Trophoblast cell (in vitro differentiated cells and primary cell): ENCODE results near the gene GALNS.
A peak's percentile ranks its signal among the peaks of the same experiment; 100 is the strongest.

Experiments used
- DNase-seq, 2 donors: peaks; one replicate each; pipeline ENCODE4 v3.0.0-alpha.2; 2016
- H2AFZ ChIP-seq: 2 replicates; pipeline ENCODE4 v1.6.1; 2013; ENCODE audit warnings: low read length, moderate library complexity, mild to moderate bottlenecking; ENCODE audit not compliant: insufficient read depth, poor library complexity
- H2AK5ac ChIP-seq: 2 replicates; pipeline ENCODE4 v1.6.1; 2013; ENCODE audit warnings: mild to moderate bottlenecking, low read length
- H2BK120ac ChIP-seq: 2 replicates; pipeline ENCODE4 v1.6.1; 2013; ENCODE audit warnings: low read length, mild to moderate bottlenecking, moderate library complexity; ENCODE audit not compliant: insufficient read depth, poor library complexity
- H2BK12ac ChIP-seq: 2 replicates; pipeline ENCODE4 v1.6.1; 2013; ENCODE audit warnings: mild to moderate bottlenecking, low read length, moderate library complexity
- H2BK5ac ChIP-seq: 2 replicates; pipeline ENCODE4 v1.6.1; 2013; ENCODE audit warnings: low read length, low read depth, moderate library complexity, mild to moderate bottlenecking; ENCODE audit not compliant: poor library complexity
- H3K14ac ChIP-seq: 2 replicates; pipeline ENCODE4 v1.6.1; 2013; ENCODE audit warnings: mild to moderate bottlenecking, low read length
- H3K18ac ChIP-seq: 2 replicates; pipeline ENCODE4 v1.6.1; 2013; ENCODE audit warnings: mild to moderate bottlenecking, low read length
- H3K23ac ChIP-seq: 2 replicates; pipeline ENCODE4 v1.6.1; 2013; ENCODE audit warnings: low read length
- H3K27ac ChIP-seq: 2 replicates; pipeline ENCODE4 v1.5.1; 2013; ENCODE audit warnings: low read depth, mild to moderate bottlenecking, inconsistent platforms, low read length, moderate library complexity
- H3K27me3 ChIP-seq: 2 replicates; pipeline ENCODE4 v1.6.1; 2013; ENCODE audit warnings: inconsistent platforms, mild to moderate bottlenecking, low read length, moderate library complexity; ENCODE audit not compliant: insufficient read depth
- H3K36me3 ChIP-seq, 2 experiments: 1 replicate in 1 of 2; 2 replicates in 1 of 2; pipeline ENCODE4 v1.6.1; 2013; ENCODE audit warnings: low read length in 2 of 2, mild to moderate bottlenecking in 2 of 2, moderate library complexity in 1 of 2; ENCODE audit not compliant: insufficient read depth in 2 of 2, control insufficient read depth in 1 of 2
- H3K4ac ChIP-seq: 2 replicates; pipeline ENCODE4 v1.6.1; 2013; ENCODE audit warnings: low read depth, mild to moderate bottlenecking, low read length, moderate library complexity
- H3K4me1 ChIP-seq, 2 experiments: 1 replicate in 1 of 2; 2 replicates in 1 of 2; pipeline ENCODE4 v1.6.1; 2013; ENCODE audit warnings: low read length in 2 of 2, mild to moderate bottlenecking in 2 of 2, moderate library complexity in 1 of 2; ENCODE audit not compliant: insufficient read depth in 2 of 2, control insufficient read depth in 1 of 2
- H3K4me2 ChIP-seq: 2 replicates; pipeline ENCODE4 v1.6.1; 2013; ENCODE audit warnings: inconsistent platforms, mild to moderate bottlenecking, low read length, moderate library complexity
- H3K4me3 ChIP-seq: 2 replicates; pipeline ENCODE4 v1.5.1; 2013; ENCODE audit warnings: mild to moderate bottlenecking, low read depth, low read length, inconsistent platforms
- H3K79me1 ChIP-seq: one replicate; pipeline ENCODE4 v1.6.1; 2013; ENCODE audit warnings: low read length
- H3K79me2 ChIP-seq: 2 replicates; pipeline ENCODE4 v1.6.1; 2013; ENCODE audit warnings: low read length, mild to moderate bottlenecking; ENCODE audit not compliant: control insufficient read depth, insufficient read depth, poor library complexity
- H3K9ac ChIP-seq: 2 replicates; pipeline ENCODE4 v1.6.1; 2013; ENCODE audit warnings: mild to moderate bottlenecking, low read length
- H3K9me3 ChIP-seq: 2 replicates; pipeline ENCODE4 v1.6.1; 2013; ENCODE audit warnings: low read depth, mild to moderate bottlenecking, control low read depth, inconsistent platforms, low read length; ENCODE audit not compliant: insufficient read depth
- H4K12ac ChIP-seq: 2 replicates; pipeline ENCODE4 v1.6.1; 2013; ENCODE audit warnings: low read depth, mild to moderate bottlenecking, low read length, moderate library complexity
- H4K8ac ChIP-seq: 2 replicates; pipeline ENCODE4 v1.6.1; 2013; ENCODE audit warnings: low read depth, mild to moderate bottlenecking, low read length, moderate library complexity
- H4K91ac ChIP-seq: one replicate; pipeline ENCODE4 v1.6.1; 2013; ENCODE audit warnings: low read depth, mild to moderate bottlenecking, low read length, moderate library complexity
- WGBS: extraction: QIAGEN DNeasy Blood & Tissue Kit; methylation state at CpG from one replicate; pipeline ENCODE4 v1.1.7; 2013; ENCODE audit warnings: missing lambda C conversion rate; ENCODE audit not compliant: insufficient read length, insufficient coverage; ENCODE audit errors: extremely low coverage; 5-methylcytosine and 5-hydroxymethylcytosine counted together

The GALNS gene

DNA sequence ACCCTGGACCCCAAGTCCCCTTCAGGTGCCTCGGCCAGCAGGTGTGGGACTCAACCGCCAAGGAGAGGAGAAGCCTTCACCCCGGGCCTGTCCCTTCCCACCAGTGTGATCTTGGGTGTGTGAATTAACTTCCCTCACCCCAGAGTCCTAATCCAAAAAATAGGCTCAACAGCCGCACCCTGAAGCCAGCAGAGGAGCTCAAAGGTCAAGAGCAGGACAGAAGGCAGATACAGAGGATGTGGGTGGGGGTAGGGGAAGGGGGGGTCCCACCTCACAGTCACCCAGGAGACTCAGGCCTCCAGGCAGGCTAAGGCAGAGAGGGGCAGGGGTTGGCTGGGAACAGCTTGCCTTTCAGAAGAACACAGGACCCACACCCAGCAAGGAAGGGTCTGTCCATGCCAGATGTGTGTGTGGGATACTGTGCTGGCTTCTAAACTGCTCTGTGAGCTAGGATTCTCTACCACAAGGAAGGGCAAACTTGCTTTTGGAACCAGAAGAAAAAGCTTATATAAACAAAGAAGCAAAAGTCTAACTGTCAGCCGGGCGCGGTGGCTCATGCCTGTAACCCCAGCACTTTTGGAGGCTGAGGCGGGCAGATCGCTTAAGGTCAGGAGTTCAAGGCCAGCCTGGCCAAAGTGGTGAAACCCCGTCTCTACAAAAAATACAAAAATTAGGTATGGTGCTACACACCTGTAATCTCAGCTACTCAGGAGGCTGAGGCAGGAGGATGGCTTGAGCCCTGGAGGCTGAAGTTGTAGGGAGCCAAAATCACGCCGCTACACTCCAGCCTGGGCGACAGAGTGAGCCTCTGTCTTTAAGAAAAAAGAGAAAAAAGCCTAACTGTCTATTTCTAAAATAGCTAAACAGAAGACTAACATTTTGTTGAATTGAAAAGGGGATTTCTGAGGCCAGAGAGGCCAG, 76.3 kb downstream of the GALNS start:
- peaks cover 18% of the 10 kb centered on the region for H3K79me1 ChIP-seq
- H4K12ac ChIP-seq: no peak overlapping the region
- no peaks in the 10 kb centered on the region for H3K9me3 ChIP-seq
- no peak overlapping the region for H3K4me2 ChIP-seq
- no peak overlapping the region for H3K27ac ChIP-seq
- WGBS: no CpG with 5 or more reads among the region's 13 CpGs
- peaks cover 35 to 46% of the 10 kb centered on the region in 2 experiments for H3K4me1 ChIP-seq
- no peak overlapping the region for H3K4me3 ChIP-seq
- no peak overlapping the region for H2BK5ac ChIP-seq
- H4K91ac ChIP-seq: no peak overlapping the region
- no peak overlapping the region for H3K14ac ChIP-seq
- H3K18ac ChIP-seq: peak overlapping the region; percentile 5
- no peaks in the 10 kb centered on the region for H3K27me3 ChIP-seq
- H4K8ac ChIP-seq: no peak overlapping the region
- H2BK120ac ChIP-seq: no peak overlapping the region
- peaks cover 0 to 5% of the 10 kb centered on the region in 2 experiments for H3K36me3 ChIP-seq
- H2BK12ac ChIP-seq: no peak overlapping the region
- peak overlapping the region; percentile 81 for H3K4ac ChIP-seq
- H3K23ac ChIP-seq: no peak overlapping the region
- DNase-seq: no peak
- no peak overlapping the region for H3K9ac ChIP-seq
- no peak overlapping the region for H2AK5ac ChIP-seq
- peaks cover 31% of the 10 kb centered on the region for H3K79me2 ChIP-seq
- no peak overlapping the region for H2AFZ ChIP-seq

DNA sequence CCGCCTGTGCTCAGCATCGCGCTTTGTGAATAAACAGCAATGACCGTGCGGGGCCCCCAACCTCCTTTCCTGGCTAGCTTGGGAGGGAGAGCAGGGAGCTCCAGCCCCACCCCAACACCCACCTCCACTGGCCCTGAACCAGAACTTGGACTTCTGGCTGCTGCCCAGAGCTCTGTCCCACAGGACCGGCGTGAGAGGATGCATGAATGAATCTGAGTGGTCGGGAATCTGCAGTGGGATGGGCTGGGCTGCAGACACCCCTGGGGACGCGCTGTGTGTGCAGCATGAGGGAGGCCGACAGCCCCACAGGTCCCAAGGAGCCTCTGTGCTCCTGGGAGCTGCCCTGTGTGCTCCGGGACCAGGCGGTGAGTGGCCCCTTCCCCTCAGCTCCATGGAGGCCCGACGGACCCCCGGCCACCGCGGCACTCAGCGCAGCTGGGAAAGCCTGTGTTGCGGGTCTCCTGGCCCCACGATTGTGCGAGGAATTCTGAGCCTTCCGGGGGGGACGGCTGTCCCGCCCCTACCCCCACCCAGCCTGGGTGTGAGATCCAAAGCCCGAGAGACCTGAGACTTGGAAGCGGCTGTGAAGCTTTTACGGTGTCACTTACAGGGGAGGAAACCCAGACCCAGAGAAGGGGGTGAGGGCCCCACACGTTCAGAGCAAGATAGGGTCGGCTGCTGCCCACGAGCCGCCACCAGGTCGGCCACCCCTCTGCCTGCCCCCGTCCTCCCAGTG, 77.2 kb downstream of the GALNS start:
- H3K14ac ChIP-seq: no peak overlapping the region
- no peak overlapping the region for H3K4me3 ChIP-seq
- peak overlapping the region; percentile 81 for H3K4ac ChIP-seq
- peak overlapping the region; percentile 5 for H3K18ac ChIP-seq
- peaks cover 12% of the 10 kb centered on the region for H3K79me1 ChIP-seq
- no peak overlapping the region for H4K12ac ChIP-seq
- H3K9ac ChIP-seq: no peak overlapping the region
- H3K36me3 ChIP-seq: peaks cover 0 to 5% of the 10 kb centered on the region in 2 experiments
- H2BK120ac ChIP-seq: no peak overlapping the region
- WGBS: no CpG with 5 or more reads among the region's 34 CpGs
- no peak overlapping the region for H3K27ac ChIP-seq
- H4K8ac ChIP-seq: no peak overlapping the region
- peak overlapping the region; percentile 32 for H2AK5ac ChIP-seq
- no peak overlapping the region for H4K91ac ChIP-seq
- H3K9me3 ChIP-seq: no peaks in the 10 kb centered on the region
- no peak overlapping the region for H3K23ac ChIP-seq
- no peak overlapping the region for H3K4me2 ChIP-seq
- no peak for DNase-seq
- no peak overlapping the region for H2BK12ac ChIP-seq
- H2AFZ ChIP-seq: no peak overlapping the region
- H3K27me3 ChIP-seq: no peaks in the 10 kb centered on the region
- peaks cover 37 to 50% of the 10 kb centered on the region in 2 experiments for H3K4me1 ChIP-seq
- no peak overlapping the region for H2BK5ac ChIP-seq
- H3K79me2 ChIP-seq: peaks cover 25% of the 10 kb centered on the region

DNA sequence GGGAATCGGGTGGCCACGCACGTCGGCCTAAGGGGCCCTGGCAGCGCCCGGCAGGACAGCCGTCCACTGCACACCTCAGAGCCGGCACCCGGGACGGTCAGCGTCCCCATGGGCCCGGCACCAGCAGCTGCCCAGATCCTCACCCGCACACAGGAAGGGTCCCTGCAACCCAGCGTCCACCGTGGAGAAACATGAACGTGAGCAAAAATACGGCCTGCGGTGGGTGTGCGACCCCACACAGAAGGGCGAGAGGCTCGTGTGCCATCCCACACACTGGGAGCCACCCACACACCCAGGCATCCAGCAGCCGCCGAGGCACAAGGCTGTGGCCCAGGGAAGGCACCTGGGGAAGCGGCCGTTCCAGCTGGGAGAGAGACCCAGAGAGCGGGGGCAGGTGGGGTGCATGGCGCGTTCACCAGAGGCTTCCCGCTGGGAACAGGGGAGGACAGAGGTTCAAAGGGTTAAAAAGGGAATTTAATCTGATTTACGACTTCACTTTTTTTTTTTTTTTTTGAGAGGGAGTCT, 78.1 kb downstream of the GALNS start:
- WGBS: no CpG with 5 or more reads among the region's 30 CpGs
- no peak for DNase-seq
- peak overlapping the region; percentile 11 for H3K4ac ChIP-seq
- no peak overlapping the region for H3K27ac ChIP-seq
- H3K23ac ChIP-seq: no peak overlapping the region
- H4K8ac ChIP-seq: no peak overlapping the region
- H3K9me3 ChIP-seq: no peaks in the 10 kb centered on the region
- H3K36me3 ChIP-seq: peaks cover 0 to 5% of the 10 kb centered on the region in 2 experiments
- no peak overlapping the region for H2AK5ac ChIP-seq
- H2BK12ac ChIP-seq: no peak overlapping the region
- H3K14ac ChIP-seq: no peak overlapping the region
- no peak overlapping the region for H2AFZ ChIP-seq
- H3K4me1 ChIP-seq: peaks cover 40 to 53% of the 10 kb centered on the region in 2 experiments
- H3K79me1 ChIP-seq: peaks cover 2% of the 10 kb centered on the region
- no peak overlapping the region for H2BK5ac ChIP-seq
- H3K9ac ChIP-seq: no peak overlapping the region
- H3K79me2 ChIP-seq: peaks cover 15% of the 10 kb centered on the region
- no peak overlapping the region for H4K12ac ChIP-seq
- no peak overlapping the region for H3K4me3 ChIP-seq
- H3K18ac ChIP-seq: no peak overlapping the region
- no peak overlapping the region for H2BK120ac ChIP-seq
- H4K91ac ChIP-seq: no peak overlapping the region
- H3K4me2 ChIP-seq: no peak overlapping the region
- H3K27me3 ChIP-seq: no peaks in the 10 kb centered on the region

- Histone ChIP-seq H3K4me2 (no peak overlapping the region), H2BK5ac (no peak overlapping the region), H4K91ac (no peak overlapping the region), H2BK120ac (no peak overlapping the region), H3K14ac (no peak overlapping the region), H3K4me3 (no peak overlapping the region), H3K79me2 (peaks cover 13% of the 10 kb centered on the region), H3K4ac (no peak overlapping the region), H3K27ac (no peak overlapping the region), H3K18ac (no peak overlapping the region), H4K12ac (no peak overlapping the region), H3K9ac (no peak overlapping the region), H3K4me1 (peaks cover 40 to 53% of the 10 kb centered on the region in 2 experiments), H2AK5ac (no peak overlapping the region), H2AFZ (no peak overlapping the region), H3K27me3 (no peaks in the 10 kb centered on the region), H2BK12ac (no peak overlapping the region), H3K36me3 (peaks cover 0 to 5% of the 10 kb centered on the region in 2 experiments), H3K9me3 (no peaks in the 10 kb centered on the region), H4K8ac (no peak overlapping the region), H3K79me1 (peaks cover 1% of the 10 kb centered on the region), H3K23ac (no peak overlapping the region)
- DNase-seq: no peak
- no CpG with 5 or more reads among the region's 7 CpGs for WGBS
These were observed 78.5 kb downstream of the GALNS start for GRCh38 chr16:88778271-88778525.
